ENCODE results near the gene DMD.

DNA sequence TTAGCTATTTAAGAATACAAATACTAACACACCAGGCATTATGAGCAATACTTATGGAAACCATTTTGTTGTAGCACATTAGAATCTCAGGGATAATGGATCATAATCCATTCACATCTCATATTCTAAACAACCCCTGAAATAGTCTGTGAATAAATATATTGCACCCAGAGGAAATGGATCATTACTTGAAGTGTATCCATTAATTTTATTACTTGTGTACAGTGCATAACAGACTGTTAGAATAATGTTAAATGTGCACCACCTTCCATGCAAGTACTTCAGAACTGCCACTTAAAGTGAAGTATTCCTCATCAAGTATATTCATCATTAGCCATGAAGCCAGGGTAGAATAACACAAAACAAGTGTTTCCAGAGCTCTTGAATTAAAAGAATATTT, 715.5 kb downstream of the DMD start:
- TF ChIP-seq CTCF (IDR thresholded peaks at IDR 0.05) (no peak), EZH2 (IDR thresholded peaks at IDR 0.05; ENCODE audit: borderline replicate concordance, insufficient read depth, low read depth, low read length, poor library complexity, severe bottlenecking) (no peak)
